Measurements from ENCODE around the gene MRPS23. TPM values are rescaled to one million over a fixed set of nuclear protein-coding genes. Genes with fewer than 3 reads are reported as not detected.

The MRPS23 gene
- total and polyA plus RNA-seq, 2 of the 4 experiments (the other 2 are of a cell fraction) = 23.5 to 37.3 TPM

- no peak overlapping the region for H3K4me2 ChIP-seq (ENCODE audit: low read depth, low read length)
- H2AK9ac ChIP-seq (replicated peaks; ENCODE audit: low read depth, low read length, poor library complexity) = peak overlapping the region; percentile 97
- ChIA-PET POLR2A (ENCODE audit: unreplicated experiment) (no interaction called here), CTCF (interaction anchor here (3.8 kb wide), 1 partner anchor 132 kb away, joined by 24 read pairs; no protein-coding TSS in a partner anchor)
- no peaks in the 10 kb centered on the region for H3K9me3 ChIP-seq (ENCODE audit: control insufficient read depth, insufficient read depth, low read length)
- 100% methylated on average over 1 of the region's 10 CpGs; no CpG with 5 or more reads in 1 of the 2 experiments for WGBS, 2 experiments (ENCODE audit: extremely low coverage in 2 of 2, insufficient read length in 1 of 2)
- peak overlapping the region; percentile 91; the same call in 1 of the 2 replicates for H3K23ac ChIP-seq (ENCODE audit: low read depth, low read length)
- peaks cover 19% of the 10 kb centered on the region for H3K9me1 ChIP-seq (ENCODE audit: insufficient read depth, low read length)
- peak overlapping the region; percentile 85 for H4K5ac ChIP-seq (ENCODE audit: low read depth, low read length)
- H3K18ac ChIP-seq (ENCODE audit: low read depth, low read length) = peak overlapping the region; percentile 65
- BruUV-seq (replicated peaks) = no TSS peak
- no peak overlapping the region for H3K9ac ChIP-seq (ENCODE audit: low read depth, low read length)
- H3K27ac ChIP-seq (ENCODE audit: insufficient read depth, low read length) = peak overlapping the region; percentile 82
- intact Hi-C loops (cut with micrococcal nuclease) = no loop called here
- peak overlapping the region; percentile 90 for H2BK20ac ChIP-seq (ENCODE audit: low read depth, low read length)
- no peak overlapping the region for H3K4me3 ChIP-seq (ENCODE audit: insufficient read depth, low read depth, low read length)
- H2BK120ac ChIP-seq (ENCODE audit: low read depth, low read length) = peak overlapping the region; percentile 98
- peak overlapping the region; percentile 96 for H2BK5ac ChIP-seq (ENCODE audit: low read depth, low read length, poor library complexity, severe bottlenecking)
- H2BK15ac ChIP-seq (ENCODE audit: low read depth, low read length) = peak overlapping the region; percentile 90; the same call in 2 of the 3 replicates
- no peaks in the 10 kb centered on the region for H3K27me3 ChIP-seq (ENCODE audit: control insufficient read depth, insufficient read depth, low read length)
- peak overlapping the region; percentile 97 for H4K91ac ChIP-seq (ENCODE audit: insufficient read depth, low read depth, low read length)
- peak overlapping the region; percentile 99 for H3K4ac ChIP-seq (ENCODE audit: low read depth, low read length)
- peaks cover 8 to 37% of the 10 kb centered on the region in 2 experiments; a peak in 3 of 4 replicates for H3K79me1 ChIP-seq (ENCODE audit: low read depth in 1 of 2, low read length in 2 of 2)
- no peak for TF ChIP-seq CTCF (conservative IDR thresholded peaks at IDR 0.05; ENCODE audit: low read depth, low read length)
- TF ChIP-seq RAD21 (IDR thresholded peaks at IDR 0.05; ENCODE audit: low read length) = no peak
- TF ChIP-seq CEBPB (IDR thresholded peaks at IDR 0.05; ENCODE audit: low read depth, low read length) = no peak
- TF ChIP-seq MXI1 (IDR thresholded peaks at IDR 0.05; ENCODE audit: borderline replicate concordance, low read depth, low read length) = no peak
- TF ChIP-seq MAZ (IDR thresholded peaks at IDR 0.05; ENCODE audit: borderline replicate concordance, low read depth, low read length) = no peak
- TF ChIP-seq BHLHE40 (IDR thresholded peaks at IDR 0.05; ENCODE audit: low read depth, low read length) = no peak
- no peak for TF ChIP-seq FOS (IDR thresholded peaks at IDR 0.05; ENCODE audit: low read depth, low read length)
- TF ChIP-seq RCOR1 (IDR thresholded peaks at IDR 0.05; ENCODE audit: insufficient replicate concordance, low read length) = no peak
- no peak for TF ChIP-seq RFX5 (IDR thresholded peaks at IDR 0.05; ENCODE audit: low read depth, low read length)
- TF ChIP-seq USF2 (IDR thresholded peaks at IDR 0.05; ENCODE audit: low read depth, low read length) = no peak
- TF ChIP-seq MAFK (IDR thresholded peaks at IDR 0.05; ENCODE audit: low read depth, low read length) = no peak
- TF ChIP-seq NFE2L2 (IDR thresholded peaks at IDR 0.05; ENCODE audit: low read depth, low read length) = no peak
- no peak for TF ChIP-seq CHD1 (IDR thresholded peaks at IDR 0.05; ENCODE audit: low read depth, low read length)
- TF ChIP-seq ELK1 (IDR thresholded peaks at IDR 0.05; ENCODE audit: borderline replicate concordance, low read depth, low read length) = no peak
- TF ChIP-seq SMC3 (IDR thresholded peaks at IDR 0.05; ENCODE audit: low read depth, low read length) = no peak
- no peak for TF ChIP-seq POLR2A (IDR thresholded peaks at IDR 0.05; ENCODE audit: low read depth, low read length)
- H3K56ac ChIP-seq (ENCODE audit: extremely low read depth, insufficient read depth, low read length) = no peak overlapping the region
- H4K8ac ChIP-seq (ENCODE audit: low read depth in 2 of 2, low read length in 2 of 2) = peak overlapping the region; percentile 78 to 87
- ATAC-seq (ENCODE audit: low read depth) = no peak
- in situ Hi-C loops (cut with MboI; ENCODE audit: low sequenced_read_pairs) = loop anchor here (25.0 kb wide), 1 partner anchor 470 kb away; the partner anchor contains the start of gene TSPOAP1
- H2AK5ac ChIP-seq (ENCODE audit: low read depth, low read length) = peak overlapping the region; percentile 95
- dilution Hi-C loops (cut with HindIII; ENCODE audit: low sequenced_read_pairs, unreplicated experiment) = loop anchor here (25.0 kb wide), 1 partner anchor 120 kb away; the partner anchor contains the start of gene VEZF1
- peak overlapping the region; percentile 94 for H3K14ac ChIP-seq (replicated peaks; ENCODE audit: low read depth, low read length)
- no peak overlapping the region for H2AFZ ChIP-seq (replicated peaks; ENCODE audit: low read length, poor library complexity)
- peaks cover 34% of the 10 kb centered on the region for H3K4me1 ChIP-seq (ENCODE audit: control insufficient read depth, insufficient read depth, low read length)
- H4K20me1 ChIP-seq (ENCODE audit: insufficient read depth, low read length) = no peaks in the 10 kb centered on the region
- DNase-seq = no peak
- peaks cover 21% of the 10 kb centered on the region for H3K36me3 ChIP-seq (ENCODE audit: control insufficient read depth, insufficient read depth, low read length)
These were observed 17.3 kb upstream of the MRPS23 start for GRCh38 chr17:57867126-57867525.

All from IMR-90 (cell line).